ENCODE measurements around the gene KREMEN1.
A peak's percentile ranks its signal among the peaks of the same experiment; 100 is the strongest.

KREMEN1 gene

GRCh38 chr22:29200901-29201300 is 128.1 kb downstream of the KREMEN1 start:
- H3K4me1 Mint-ChIP-seq: peaks cover 19% of the 10 kb centered on the region
- H3K4me3 Mint-ChIP-seq: no peak overlapping the region
- DNase-seq (ENCODE audit: low spot score in 2 of 2) (no peak), ATAC-seq (no peak)
- H3K9me3 Mint-ChIP-seq: no peaks in the 10 kb centered on the region
- H3K36me3 Mint-ChIP-seq: no peaks in the 10 kb centered on the region
- no peak overlapping the region for H3K27ac Mint-ChIP-seq

GRCh38 chr22:29201782-29202181 is 128.9 kb downstream of the KREMEN1 start:
- peak overlapping the region; percentile 82 for H3K27ac Mint-ChIP-seq
- H3K4me1 Mint-ChIP-seq: peaks cover 25% of the 10 kb centered on the region
- ATAC-seq (no peak), DNase-seq (ENCODE audit: low spot score in 2 of 2) (no peak)
- H3K9me3 Mint-ChIP-seq: no peaks in the 10 kb centered on the region
- peak overlapping the region; percentile 49 for H3K4me3 Mint-ChIP-seq
- H3K36me3 Mint-ChIP-seq: no peaks in the 10 kb centered on the region

GRCh38 chr22:29202212-29203192 is 129.7 kb downstream of the KREMEN1 start:
- DNase-seq (ENCODE audit: low spot score in 2 of 2) (peak; percentile 62 to 87), ATAC-seq (peak; percentile 94)
- Mint-ChIP-seq H3K4me3 (peak overlapping the region; percentile 49), H3K9me3 (no peaks in the 10 kb centered on the region), H3K36me3 (no peaks in the 10 kb centered on the region), H3K4me1 (peaks cover 25% of the 10 kb centered on the region), H3K27ac (peak overlapping the region; percentile 82)

- H3K36me3 Mint-ChIP-seq: no peaks in the 10 kb centered on the region
- DNase-seq (ENCODE audit: low spot score in 2 of 2) (no peak), ATAC-seq (no peak)
Observed at GRCh38 chr22:29203488-29204454, 130.9 kb downstream of the KREMEN1 start.

GRCh38 chr22:29204455-29205183 is 131.8 kb downstream of the KREMEN1 start:
- Mint-ChIP-seq H3K27ac (no peak overlapping the region), H3K9me3 (no peaks in the 10 kb centered on the region), H3K36me3 (no peaks in the 10 kb centered on the region), H3K4me1 (peaks cover 25% of the 10 kb centered on the region), H3K4me3 (peak overlapping the region; percentile 49)
- DNase-seq (ENCODE audit: low spot score in 2 of 2) (no peak), ATAC-seq (no peak)

More at GRCh38 chr22:29203488-29204454, 130.9 kb downstream of the KREMEN1 start:
- H3K9me3 Mint-ChIP-seq: no peaks in the 10 kb centered on the region
- peaks cover 25% of the 10 kb centered on the region for H3K4me1 Mint-ChIP-seq
- H3K4me3 Mint-ChIP-seq: no peak overlapping the region
- no peak overlapping the region for H3K27ac Mint-ChIP-seq

- no peak for ATAC-seq
- Mint-ChIP-seq H3K9me3 (no peaks in the 10 kb centered on the region), H3K4me3 (peak overlapping the region; percentile 49)
Observed at GRCh38 chr22:29205252-29205593, 132.4 kb downstream of the KREMEN1 start.

GRCh38 chr22:29205594-29206371 is 132.9 kb downstream of the KREMEN1 start, which contains the start of gene EMID1:
EMID1 (plus strand) TSS chr22:29205896; CDS start chr22:29206039, 143 bp downstream.
- Mint-ChIP-seq H3K4me3 (peak within 1 kb of the TSS; percentile 71), H3K9me3 (no peaks in the 10 kb centered on the region), H3K4me1 (peaks cover 25% of the 10 kb centered on the region), H3K27ac (no peak within 1 kb of the TSS), H3K36me3 (no peaks in the 10 kb centered on the region)
- no peak for DNase-seq (ENCODE audit: low spot score in 2 of 2)
- peak; percentile 9 for ATAC-seq

More at GRCh38 chr22:29205252-29205593, 132.4 kb downstream of the KREMEN1 start:
- DNase-seq (ENCODE audit: low spot score in 2 of 2): no peak
- Mint-ChIP-seq H3K4me1 (peaks cover 25% of the 10 kb centered on the region), H3K27ac (no peak overlapping the region), H3K36me3 (no peaks in the 10 kb centered on the region)

- Mint-ChIP-seq H3K4me1 (peaks cover 25% of the 10 kb centered on the region), H3K36me3 (no peaks in the 10 kb centered on the region), H3K27ac (no peak overlapping the region), H3K9me3 (no peaks in the 10 kb centered on the region), H3K4me3 (peak overlapping the region; percentile 71)
- no peak for ATAC-seq
- DNase-seq (ENCODE audit: low spot score in 2 of 2): no peak
Observed at GRCh38 chr22:29206372-29207242, 133.8 kb downstream of the KREMEN1 start.

- no peak for DNase-seq (ENCODE audit: low spot score in 2 of 2)
- no peak overlapping the region for H3K4me3 Mint-ChIP-seq
- H3K27ac Mint-ChIP-seq: no peak overlapping the region
- no peaks in the 10 kb centered on the region for H3K9me3 Mint-ChIP-seq
- ATAC-seq: no peak
- H3K4me1 Mint-ChIP-seq: peaks cover 19% of the 10 kb centered on the region
- no peaks in the 10 kb centered on the region for H3K36me3 Mint-ChIP-seq
Observed at GRCh38 chr22:29207243-29207550, 134.4 kb downstream of the KREMEN1 start.

- no peak for DNase-seq (ENCODE audit: low spot score in 2 of 2)
- Mint-ChIP-seq H3K4me3 (no peak overlapping the region), H3K36me3 (no peaks in the 10 kb centered on the region), H3K9me3 (no peaks in the 10 kb centered on the region), H3K4me1 (peaks cover 12% of the 10 kb centered on the region), H3K27ac (no peak overlapping the region)
- ATAC-seq: no peak
Observed at GRCh38 chr22:29207562-29208501, 135.0 kb downstream of the KREMEN1 start.

GRCh38 chr22:29208502-29208862 is 135.6 kb downstream of the KREMEN1 start:
- Mint-ChIP-seq H3K4me3 (no peak overlapping the region), H3K36me3 (no peaks in the 10 kb centered on the region), H3K4me1 (peaks cover 11% of the 10 kb centered on the region), H3K9me3 (no peaks in the 10 kb centered on the region), H3K27ac (no peak overlapping the region)
- ATAC-seq (no peak), DNase-seq (ENCODE audit: low spot score in 2 of 2) (no peak)

- peak; percentile 2 for ATAC-seq
- no peaks in the 10 kb centered on the region for H3K9me3 Mint-ChIP-seq
- no peak for DNase-seq (ENCODE audit: low spot score in 2 of 2)
- no peak overlapping the region for H3K4me3 Mint-ChIP-seq
- peaks cover 9% of the 10 kb centered on the region for H3K4me1 Mint-ChIP-seq
- H3K36me3 Mint-ChIP-seq: no peaks in the 10 kb centered on the region
- H3K27ac Mint-ChIP-seq: no peak overlapping the region
Observed at GRCh38 chr22:29208879-29209623, 136.2 kb downstream of the KREMEN1 start.

Measured in stimulated activated effector memory CD8-positive, alpha-beta T cell treated with anti-CD3 and anti-CD28 coated beads, Interleukin-12 subunit alpha, Interleukin-12 subunit beta, amount 100 ng/mL, for 72 hours (primary cell).